ENCODE measurements around the gene ANKFN1.

The ANKFN1 gene

GRCh38 chr17:56506349-56506748 lies 353.1 kb downstream of the ANKFN1 start:
- DNase-seq (ENCODE audit: low read depth, low spot score): no peak
- no peak for TF ChIP-seq CTCF (IDR thresholded peaks at IDR 0.05; ENCODE audit: low read depth, low read length)
- H3K4me3 ChIP-seq (ENCODE audit: low read depth, low read length): no peak overlapping the region
- in situ Hi-C loops (cut with HindIII; ENCODE audit: low sequenced_read_pairs): no loop called here

- TF ChIP-seq CTCF (IDR thresholded peaks at IDR 0.05; ENCODE audit: low read depth, low read length): no peak
- no peak overlapping the region for H3K4me3 ChIP-seq (ENCODE audit: low read depth, low read length)
- in situ Hi-C loops (cut with HindIII; ENCODE audit: low sequenced_read_pairs): no loop called here
- no peak for DNase-seq (ENCODE audit: low read depth, low spot score)
Observed at GRCh38 chr17:56510554-56511342, 357.5 kb downstream of the ANKFN1 start.

- no peak for TF ChIP-seq CTCF (IDR thresholded peaks at IDR 0.05; ENCODE audit: low read depth, low read length)
- in situ Hi-C loops (cut with HindIII; ENCODE audit: low sequenced_read_pairs): no loop called here
- no peak overlapping the region for H3K4me3 ChIP-seq (ENCODE audit: low read depth, low read length)
- no peak for DNase-seq (ENCODE audit: low read depth, low spot score)
Observed at GRCh38 chr17:56514264-56514663, 361.0 kb downstream of the ANKFN1 start.

- TF ChIP-seq CTCF (IDR thresholded peaks at IDR 0.05; ENCODE audit: low read depth, low read length): no peak
- in situ Hi-C loops (cut with HindIII; ENCODE audit: low sequenced_read_pairs): no loop called here
- H3K4me3 ChIP-seq (ENCODE audit: low read depth, low read length): no peak overlapping the region
- no peak for DNase-seq (ENCODE audit: low read depth, low spot score)
Observed at GRCh38 chr17:56514899-56515298, 361.6 kb downstream of the ANKFN1 start.

- no peak for TF ChIP-seq CTCF (IDR thresholded peaks at IDR 0.05; ENCODE audit: low read depth, low read length)
- no peak for DNase-seq (ENCODE audit: low read depth, low spot score)
- in situ Hi-C loops (cut with HindIII; ENCODE audit: low sequenced_read_pairs): no loop called here
- no peak overlapping the region for H3K4me3 ChIP-seq (ENCODE audit: low read depth, low read length)
Observed at GRCh38 chr17:56521414-56522141, 368.3 kb downstream of the ANKFN1 start.

GRCh38 chr17:56523042-56523441 lies 369.8 kb downstream of the ANKFN1 start:
- in situ Hi-C loops (cut with HindIII; ENCODE audit: low sequenced_read_pairs): no loop called here
- no peak for DNase-seq (ENCODE audit: low read depth, low spot score)
- TF ChIP-seq CTCF (IDR thresholded peaks at IDR 0.05; ENCODE audit: low read depth, low read length): no peak
- H3K4me3 ChIP-seq (ENCODE audit: low read depth, low read length): no peak overlapping the region

Measured in astrocyte of the spinal cord (primary cell).